Smooth muscle cell (in vitro differentiated cells): ENCODE data around the gene SCGN. TPM values are rescaled to one million over a fixed set of nuclear protein-coding genes. Genes with fewer than 3 reads are reported as not detected.

ENCODE experiments used
- DNase-seq: peaks from one replicate; lab custom pipeline; 2025; ENCODE audit not compliant: unreplicated experiment; lab: John Stamatoyannopoulos, UW
- H2AFZ ChIP-seq: fragments of 200-600 bp; sonication (generic); 2 replicates; pipeline ENCODE4 v1.6.0; 2016; ENCODE audit warnings: antibody characterized with exemption, low read depth, mild to moderate bottlenecking
- H3F3A ChIP-seq: fragments of 200-600 bp; sonication (generic); 2 replicates; pipeline ENCODE4 v1.6.0; 2017; ENCODE audit warnings: antibody characterized with exemption, low read depth
- H3K27ac ChIP-seq: fragments of 200-600 bp; sonication (generic); 2 replicates; pipeline ENCODE4 v1.5.1; 2016; ENCODE audit warnings: low read depth, mild to moderate bottlenecking
- H3K27me3 ChIP-seq: fragments of 200-600 bp; sonication (generic); 2 replicates; pipeline ENCODE4 v1.6.1; 2016; ENCODE audit warnings: low read depth, mild to moderate bottlenecking
- H3K36me3 ChIP-seq: fragments of 200-600 bp; sonication (generic); 2 replicates; pipeline ENCODE4 v1.5.1; 2016; ENCODE audit warnings: low read depth
- H3K4me1 ChIP-seq: fragments of 200-600 bp; sonication (generic); 2 replicates; pipeline ENCODE4 v1.5.1; 2016; ENCODE audit warnings: low read depth
- H3K4me2 ChIP-seq: fragments of 200-600 bp; sonication (generic); 2 replicates; pipeline ENCODE4 v1.6.0; 2016; ENCODE audit warnings: mild to moderate bottlenecking
- H3K4me3 ChIP-seq: fragments of 200-600 bp; sonication (generic); 2 replicates; pipeline ENCODE4 v1.5.1; 2016; ENCODE audit warnings: mild to moderate bottlenecking
- H3K79me2 ChIP-seq: fragments of 200-600 bp; sonication (generic); 2 replicates; pipeline ENCODE4 v1.6.0; 2016; ENCODE audit warnings: low read depth, mild to moderate bottlenecking
- H3K9ac ChIP-seq: fragments of 200-600 bp; sonication (generic); 2 replicates; pipeline ENCODE4 v1.6.0; 2016; ENCODE audit warnings: low read depth
- H3K9me3 ChIP-seq: fragments of 200-600 bp; sonication (generic); replicated peaks from 2 replicates; pipeline ENCODE4 v1.5.1; 2016; ENCODE audit warnings: low read depth
- H4K20me1 ChIP-seq: fragments of 200-600 bp; sonication (generic); 2 replicates; pipeline ENCODE4 v1.6.0; 2016; ENCODE audit warnings: low read depth
- WGBS: methylation state at CpG from one replicate; pipeline ENCODE4 v1.1.7; 2016; ENCODE audit warnings: low lambda C conversion rate; 5-methylcytosine and 5-hydroxymethylcytosine counted together
- polyA plus RNA-seq: library from polyadenylated mRNA; unstranded; fragments of >200 nt; fragmentation: Nextera tagmentation; extraction: Ambion mirVana; gene quantifications from 2 replicates; pipeline ENCODE4 v1.2.1, GENCODE V29; 2016
- total RNA-seq: library from RNA; depleted of rRNA; stranded (reverse); fragments of >200 nt; gene quantifications from 2 replicates; pipeline ENCODE4 v1.2.3, GENCODE V29; 2014
- TF ChIP-seq, protein P1 (sequence below): fragments of 200-600 bp; sonication (generic); IDR thresholded peaks from 2 replicates; pipeline ENCODE4 v1.5.1; 2017; ENCODE audit warnings: borderline replicate concordance, mild to moderate bottlenecking, antibody characterized with exemption; ENCODE audit not compliant: insufficient read depth, poor library complexity, severe bottlenecking

The SCGN gene
- total and polyA plus RNA-seq, 2 experiments from 2014 or later = not detected

GRCh38 chr6:25694366-25694765, 42.4 kb downstream of the SCGN start:
- H3K36me3 ChIP-seq = no peaks in the 10 kb centered on the region
- no peak overlapping the region for H3K9ac ChIP-seq
- peaks cover 16% of the 10 kb centered on the region for H3K4me1 ChIP-seq
- peak overlapping the region; percentile 68 for H3K4me2 ChIP-seq
- H3K4me3 ChIP-seq = no peak overlapping the region
- no peak for DNase-seq
- no peaks in the 10 kb centered on the region for H4K20me1 ChIP-seq
- no peaks in the 10 kb centered on the region for H3K9me3 ChIP-seq
- H3K27me3 ChIP-seq = no peaks in the 10 kb centered on the region
- H3K79me2 ChIP-seq = no peaks in the 10 kb centered on the region
- no peak overlapping the region for H2AFZ ChIP-seq
- no peaks in the 10 kb centered on the region for H3F3A ChIP-seq
- WGBS = 39% methylated on average over 4 of the region's 4 CpGs
- TF ChIP-seq, protein P1, sequence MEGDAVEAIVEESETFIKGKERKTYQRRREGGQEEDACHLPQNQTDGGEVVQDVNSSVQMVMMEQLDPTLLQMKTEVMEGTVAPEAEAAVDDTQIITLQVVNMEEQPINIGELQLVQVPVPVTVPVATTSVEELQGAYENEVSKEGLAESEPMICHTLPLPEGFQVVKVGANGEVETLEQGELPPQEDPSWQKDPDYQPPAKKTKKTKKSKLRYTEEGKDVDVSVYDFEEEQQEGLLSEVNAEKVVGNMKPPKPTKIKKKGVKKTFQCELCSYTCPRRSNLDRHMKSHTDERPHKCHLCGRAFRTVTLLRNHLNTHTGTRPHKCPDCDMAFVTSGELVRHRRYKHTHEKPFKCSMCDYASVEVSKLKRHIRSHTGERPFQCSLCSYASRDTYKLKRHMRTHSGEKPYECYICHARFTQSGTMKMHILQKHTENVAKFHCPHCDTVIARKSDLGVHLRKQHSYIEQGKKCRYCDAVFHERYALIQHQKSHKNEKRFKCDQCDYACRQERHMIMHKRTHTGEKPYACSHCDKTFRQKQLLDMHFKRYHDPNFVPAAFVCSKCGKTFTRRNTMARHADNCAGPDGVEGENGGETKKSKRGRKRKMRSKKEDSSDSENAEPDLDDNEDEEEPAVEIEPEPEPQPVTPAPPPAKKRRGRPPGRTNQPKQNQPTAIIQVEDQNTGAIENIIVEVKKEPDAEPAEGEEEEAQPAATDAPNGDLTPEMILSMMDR = no peak
- peak overlapping the region; percentile 34 for H3K27ac ChIP-seq

DNA sequence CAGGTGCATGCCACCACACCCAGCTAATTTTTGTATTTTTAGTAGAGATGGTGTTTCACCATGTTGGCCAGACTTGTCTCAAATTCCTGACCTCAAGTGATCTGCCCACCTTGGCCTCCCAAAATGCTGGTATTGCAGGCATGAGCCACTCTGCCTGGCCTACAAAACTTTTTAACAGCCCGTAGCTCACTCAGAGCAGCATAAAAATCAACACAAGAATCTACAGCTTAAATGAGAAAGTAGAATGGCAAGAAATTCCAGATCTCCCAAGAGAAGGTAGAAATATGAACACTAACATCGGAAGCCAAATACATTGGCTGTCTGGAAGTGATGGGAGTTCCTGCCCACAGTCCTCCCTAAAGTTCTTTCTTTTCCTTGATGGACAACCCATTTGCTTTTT, 43.7 kb downstream of the SCGN start:
- no peak overlapping the region for H3K27ac ChIP-seq
- DNase-seq = no peak
- TF ChIP-seq, protein P1 = no peak
- peaks cover 16% of the 10 kb centered on the region for H3K4me1 ChIP-seq
- no peaks in the 10 kb centered on the region for H3F3A ChIP-seq
- WGBS = 91% methylated on average over 2 of the region's 2 CpGs
- no peaks in the 10 kb centered on the region for H3K27me3 ChIP-seq
- no peaks in the 10 kb centered on the region for H4K20me1 ChIP-seq
- no peaks in the 10 kb centered on the region for H3K9me3 ChIP-seq
- H3K36me3 ChIP-seq = no peaks in the 10 kb centered on the region
- no peaks in the 10 kb centered on the region for H3K79me2 ChIP-seq
- H3K4me3 ChIP-seq = no peak overlapping the region
- no peak overlapping the region for H3K9ac ChIP-seq
- H3K4me2 ChIP-seq = no peak overlapping the region
- H2AFZ ChIP-seq = no peak overlapping the region

DNA sequence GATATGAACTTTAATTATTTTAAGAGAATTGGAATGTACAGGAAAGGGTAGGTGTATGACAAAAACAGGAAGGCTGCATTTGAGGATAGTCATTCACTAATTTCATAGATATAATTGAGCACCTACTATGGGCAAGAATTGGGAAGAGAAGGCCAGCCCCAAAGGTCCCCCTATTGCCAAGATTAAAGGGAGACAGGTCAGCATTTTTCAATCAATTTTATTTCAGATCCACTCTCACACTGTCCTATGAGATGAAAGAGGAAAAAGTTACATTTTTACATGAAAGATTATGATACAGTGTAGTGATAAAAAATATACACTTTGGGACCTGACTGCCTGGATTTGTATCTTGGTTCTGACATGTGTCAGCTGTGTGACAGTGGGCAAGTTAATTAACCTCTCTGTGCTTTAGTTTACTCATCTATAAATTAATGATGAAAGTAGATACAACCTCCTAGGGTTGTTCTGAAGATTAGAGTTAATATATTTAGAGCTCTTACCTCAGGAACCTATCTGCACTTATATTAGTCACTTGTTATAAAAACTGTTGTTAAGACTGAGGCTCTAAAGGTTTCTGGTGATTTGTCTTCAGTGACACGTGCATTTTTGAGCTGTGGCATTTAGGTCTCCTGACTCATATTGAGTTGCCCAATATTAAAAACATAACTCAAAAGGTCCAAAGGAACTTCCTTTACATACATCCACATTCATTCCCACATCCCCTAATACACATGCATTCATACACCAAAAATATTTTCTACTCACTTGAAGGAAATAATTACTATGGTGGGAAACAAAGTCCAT, 45.7 kb downstream of the SCGN start:
- H3K27me3 ChIP-seq = no peaks in the 10 kb centered on the region
- TF ChIP-seq, protein P1 = no peak

DNA sequence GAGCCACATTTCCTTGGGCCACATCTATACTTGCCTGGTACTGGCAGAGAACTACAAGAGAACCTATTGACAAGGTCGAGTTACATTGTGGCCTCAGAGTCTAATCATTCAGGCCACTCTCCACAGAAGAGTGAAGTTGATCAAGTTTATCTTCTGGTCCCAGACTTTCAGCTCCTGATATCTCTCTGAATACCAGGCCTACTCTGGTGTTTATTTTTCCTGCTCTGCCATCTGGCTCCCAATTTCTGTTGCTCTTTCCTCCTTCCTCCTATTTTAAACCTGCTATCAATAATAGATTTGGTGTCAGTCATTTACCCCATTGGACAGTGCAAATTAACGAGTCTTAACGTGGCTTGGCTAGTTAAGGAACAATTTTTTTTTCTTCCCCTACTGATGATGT, 46.6 kb downstream of the SCGN start:
- Histone ChIP-seq H3K4me1 (peaks cover 6% of the 10 kb centered on the region), H3K36me3 (no peaks in the 10 kb centered on the region), H3K9me3 (no peaks in the 10 kb centered on the region), H3K79me2 (no peaks in the 10 kb centered on the region), H2AFZ (no peak overlapping the region), H3F3A (no peaks in the 10 kb centered on the region), H3K27ac (no peak overlapping the region), H4K20me1 (no peaks in the 10 kb centered on the region), H3K27me3 (no peaks in the 10 kb centered on the region), H3K4me2 (no peak overlapping the region), H3K4me3 (no peak overlapping the region), H3K9ac (no peak overlapping the region)
- 51% methylated on average over 3 of the region's 3 CpGs for WGBS
- no peak for DNase-seq
- TF ChIP-seq, protein P1 = no peak

More for the DNA sequence above, 45.7 kb downstream of the SCGN start:
- no peak for DNase-seq
- no peak overlapping the region for H3K4me2 ChIP-seq
- no peaks in the 10 kb centered on the region for H3F3A ChIP-seq
- WGBS = 38% methylated on average over 1 of the region's 1 CpG
- H3K79me2 ChIP-seq = no peaks in the 10 kb centered on the region
- H3K27ac ChIP-seq = no peak overlapping the region
- no peaks in the 10 kb centered on the region for H3K36me3 ChIP-seq
- H2AFZ ChIP-seq = no peak overlapping the region
- no peak overlapping the region for H3K9ac ChIP-seq
- H4K20me1 ChIP-seq = no peaks in the 10 kb centered on the region
- H3K4me3 ChIP-seq = no peak overlapping the region
- H3K4me1 ChIP-seq = peaks cover 9% of the 10 kb centered on the region
- no peaks in the 10 kb centered on the region for H3K9me3 ChIP-seq
